GM12865 (cell line): ENCODE results near the gene SLC43A1.

Experiments
- DNase-seq: peaks from one replicate; pipeline ENCODE4 v3.0.0; 2010; ENCODE audit warnings: low read depth
- H3K4me3 ChIP-seq: 2 replicates; pipeline ENCODE4 v1.5.1; 2011; ENCODE audit warnings: mild to moderate bottlenecking, low read depth, low read length, control low read depth
- CTCF ChIP-seq: IDR thresholded peaks from 2 replicates; pipeline ENCODE4 v1.5.1; 2011; ENCODE audit warnings: low read length, control low read depth, low read depth, inconsistent platforms; ENCODE audit not compliant: insufficient read depth; ENCODE audit errors: missing control alignments

Gene SLC43A1

GRCh38 chr11:57473285-57473841 is 42.1 kb downstream of the SLC43A1 start:
- no peak for TF ChIP-seq CTCF
- DNase-seq = no peak
- no peak overlapping the region for H3K4me3 ChIP-seq

GRCh38 chr11:57471496-57471895 is 44.0 kb downstream of the SLC43A1 start:
- no peak for TF ChIP-seq CTCF
- no peak for DNase-seq
- no peak overlapping the region for H3K4me3 ChIP-seq

- H3K4me3 ChIP-seq = no peak overlapping the region
- DNase-seq = no peak
Measured at GRCh38 chr11:57469268-57469667, 46.2 kb downstream of the SLC43A1 start.

GRCh38 chr11:57468276-57468675 is 47.2 kb downstream of the SLC43A1 start:
- no peak for DNase-seq
- no peak overlapping the region for H3K4me3 ChIP-seq
- no peak for TF ChIP-seq CTCF

More at GRCh38 chr11:57469268-57469667, 46.2 kb downstream of the SLC43A1 start:
- no peak for TF ChIP-seq CTCF

- H3K4me3 ChIP-seq = no peak overlapping the region
- no peak for DNase-seq
- TF ChIP-seq CTCF = no peak
Measured at GRCh38 chr11:57467508-57468157, 47.9 kb downstream of the SLC43A1 start.

- no peak for DNase-seq
Measured at GRCh38 chr11:57466680-57467079, 48.8 kb downstream of the SLC43A1 start.

More at GRCh38 chr11:57466680-57467079, 48.8 kb downstream of the SLC43A1 start:
- TF ChIP-seq CTCF = no peak
- H3K4me3 ChIP-seq = no peak overlapping the region
